Measurements from ENCODE around the gene CDKN2D.
"Not testable (repeated sequence)": the region's sequence is repeated elsewhere in the genome, so short reads cannot be mapped to it uniquely, and the experiment has no call there.

The CDKN2D gene

DNA sequence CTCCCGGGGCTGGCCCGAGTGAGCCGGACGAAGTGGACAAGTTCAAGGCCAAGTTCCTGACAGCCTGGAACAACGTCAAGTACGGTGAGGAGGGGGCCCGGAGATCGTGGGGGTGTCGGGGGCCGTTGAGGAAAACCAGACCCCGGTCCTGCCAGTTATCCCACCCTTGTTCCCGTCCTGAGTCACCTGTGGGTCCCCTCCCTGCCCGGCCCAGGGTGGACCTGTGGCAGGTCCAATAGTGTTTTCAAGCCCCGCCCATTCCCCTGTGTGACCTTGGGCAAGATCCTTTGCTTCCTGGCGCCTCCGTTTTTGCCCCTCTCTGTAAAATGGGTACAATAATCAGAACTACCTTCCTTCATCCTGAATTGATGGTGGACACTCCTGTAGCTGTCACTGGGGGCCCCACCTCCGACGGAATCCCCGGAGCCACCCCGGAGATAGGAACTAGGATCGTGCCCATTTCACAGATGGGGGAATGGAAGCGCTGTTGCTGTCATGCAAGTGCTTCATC lies 24.5 kb downstream of the CDKN2D start:
- TF ChIP-seq, protein P1, sequence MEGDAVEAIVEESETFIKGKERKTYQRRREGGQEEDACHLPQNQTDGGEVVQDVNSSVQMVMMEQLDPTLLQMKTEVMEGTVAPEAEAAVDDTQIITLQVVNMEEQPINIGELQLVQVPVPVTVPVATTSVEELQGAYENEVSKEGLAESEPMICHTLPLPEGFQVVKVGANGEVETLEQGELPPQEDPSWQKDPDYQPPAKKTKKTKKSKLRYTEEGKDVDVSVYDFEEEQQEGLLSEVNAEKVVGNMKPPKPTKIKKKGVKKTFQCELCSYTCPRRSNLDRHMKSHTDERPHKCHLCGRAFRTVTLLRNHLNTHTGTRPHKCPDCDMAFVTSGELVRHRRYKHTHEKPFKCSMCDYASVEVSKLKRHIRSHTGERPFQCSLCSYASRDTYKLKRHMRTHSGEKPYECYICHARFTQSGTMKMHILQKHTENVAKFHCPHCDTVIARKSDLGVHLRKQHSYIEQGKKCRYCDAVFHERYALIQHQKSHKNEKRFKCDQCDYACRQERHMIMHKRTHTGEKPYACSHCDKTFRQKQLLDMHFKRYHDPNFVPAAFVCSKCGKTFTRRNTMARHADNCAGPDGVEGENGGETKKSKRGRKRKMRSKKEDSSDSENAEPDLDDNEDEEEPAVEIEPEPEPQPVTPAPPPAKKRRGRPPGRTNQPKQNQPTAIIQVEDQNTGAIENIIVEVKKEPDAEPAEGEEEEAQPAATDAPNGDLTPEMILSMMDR (conservative IDR thresholded peaks at IDR 0.05; ENCODE audit: low read depth, low read length): no peak
- no peak for DNase-seq (ENCODE audit: low read depth)

DNA sequence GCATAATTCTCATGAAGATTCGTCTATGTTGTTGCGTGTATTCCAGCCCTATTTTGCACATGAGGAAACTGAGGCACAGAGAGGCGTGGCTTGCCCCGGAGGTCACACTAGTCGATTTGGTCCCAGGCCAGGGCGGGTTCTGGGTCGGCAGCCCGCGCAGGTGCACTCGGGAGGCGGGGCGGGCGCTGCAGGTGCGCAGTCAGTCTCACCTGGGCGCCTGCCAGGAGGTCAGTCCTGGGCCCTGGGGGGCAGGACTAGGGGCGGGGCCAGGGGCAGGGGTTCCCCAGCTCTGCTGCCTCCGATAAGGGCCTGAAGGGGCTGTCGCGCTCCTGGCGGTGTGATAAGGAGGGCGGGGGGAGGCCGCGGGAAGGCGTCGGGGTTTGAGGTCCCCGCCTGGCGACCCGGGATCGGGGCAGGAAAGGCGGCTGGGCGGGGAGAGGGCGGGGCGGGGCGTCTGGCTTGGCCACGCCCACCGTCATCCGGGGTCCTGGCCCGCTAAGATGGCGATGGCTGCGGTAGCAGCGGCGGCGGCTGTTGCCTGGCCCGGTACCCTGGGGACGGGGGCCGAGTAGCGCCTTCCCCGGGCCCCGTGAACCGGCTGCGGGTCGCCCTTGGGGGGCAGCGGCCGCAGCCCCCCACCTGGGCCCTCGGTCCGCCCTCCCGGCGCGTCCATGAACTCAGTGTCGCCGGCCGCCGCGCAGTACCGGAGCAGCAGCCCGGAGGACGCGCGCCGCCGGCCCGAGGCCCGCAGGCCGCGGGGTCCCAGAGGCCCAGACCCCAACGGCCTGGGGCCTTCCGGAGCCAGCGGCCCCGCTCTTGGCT lies 25.1 kb downstream of the CDKN2D start, which contains the start of gene ATG4D:
Gene ATG4D, plus strand, starts transcription at position 485 of the 822 bp plus-strand sequence. Its CDS starts 187 bp downstream, at position 672.
- peak; percentile 66 for DNase-seq (ENCODE audit: low read depth)
- TF ChIP-seq, protein P1 (conservative IDR thresholded peaks at IDR 0.05; ENCODE audit: low read depth, low read length): no peak

More for the DNA sequence above, 24.5 kb downstream of the CDKN2D start:
- peak overlapping the region; percentile 74 for H3K4me3 ChIP-seq (ENCODE audit: low read depth, low read length)

DNA sequence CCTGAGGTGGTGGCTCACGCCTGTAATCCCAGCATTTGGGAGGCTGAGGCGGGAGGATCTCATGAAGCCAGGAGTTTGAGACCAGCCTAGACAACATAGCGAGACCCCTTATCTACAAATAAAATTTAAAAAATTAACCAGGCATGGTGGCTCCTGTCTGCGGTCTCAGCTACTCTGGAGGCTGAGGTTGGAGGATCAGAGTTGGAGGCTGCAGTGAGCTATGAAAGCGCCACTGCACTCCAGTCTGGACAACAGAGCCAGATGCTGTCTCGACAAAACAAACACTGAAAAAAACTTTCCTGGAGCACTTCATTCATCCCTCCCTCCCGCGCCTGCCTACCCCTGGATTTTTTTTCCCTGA lies 25.7 kb downstream of the CDKN2D start:
- TF ChIP-seq, protein P1 (conservative IDR thresholded peaks at IDR 0.05; ENCODE audit: low read depth, low read length): no peak
- no peak for DNase-seq (ENCODE audit: low read depth)
- H3K4me3 ChIP-seq (ENCODE audit: low read depth, low read length): no peak overlapping the region

More for the DNA sequence above, 25.1 kb downstream of the CDKN2D start, which contains the start of gene ATG4D:
- peak within 1 kb of the TSS; percentile 74 for H3K4me3 ChIP-seq (ENCODE audit: low read depth, low read length)

DNA sequence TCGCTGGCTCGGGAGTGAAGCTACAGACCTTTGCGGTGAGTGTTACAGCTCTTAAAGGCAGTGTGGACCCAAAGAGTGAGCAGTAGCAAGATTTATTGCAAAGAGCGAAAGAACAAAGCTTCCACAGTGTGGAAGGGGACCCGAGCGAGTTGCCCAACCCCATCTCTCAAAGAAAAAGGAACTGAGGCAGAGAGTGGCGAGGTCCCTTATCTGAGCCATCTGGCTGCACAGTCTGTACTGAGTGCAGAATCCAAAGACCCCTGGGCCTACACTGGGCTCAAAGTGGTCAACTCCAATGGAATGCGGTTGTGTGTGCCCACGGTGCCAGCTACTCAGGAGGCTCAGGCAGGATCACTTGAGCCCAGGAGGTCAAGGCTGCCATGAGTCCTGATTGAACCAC lies 29.8 kb downstream of the CDKN2D start:
- not testable (repeated sequence) for DNase-seq (ENCODE audit: low read depth)

DNA sequence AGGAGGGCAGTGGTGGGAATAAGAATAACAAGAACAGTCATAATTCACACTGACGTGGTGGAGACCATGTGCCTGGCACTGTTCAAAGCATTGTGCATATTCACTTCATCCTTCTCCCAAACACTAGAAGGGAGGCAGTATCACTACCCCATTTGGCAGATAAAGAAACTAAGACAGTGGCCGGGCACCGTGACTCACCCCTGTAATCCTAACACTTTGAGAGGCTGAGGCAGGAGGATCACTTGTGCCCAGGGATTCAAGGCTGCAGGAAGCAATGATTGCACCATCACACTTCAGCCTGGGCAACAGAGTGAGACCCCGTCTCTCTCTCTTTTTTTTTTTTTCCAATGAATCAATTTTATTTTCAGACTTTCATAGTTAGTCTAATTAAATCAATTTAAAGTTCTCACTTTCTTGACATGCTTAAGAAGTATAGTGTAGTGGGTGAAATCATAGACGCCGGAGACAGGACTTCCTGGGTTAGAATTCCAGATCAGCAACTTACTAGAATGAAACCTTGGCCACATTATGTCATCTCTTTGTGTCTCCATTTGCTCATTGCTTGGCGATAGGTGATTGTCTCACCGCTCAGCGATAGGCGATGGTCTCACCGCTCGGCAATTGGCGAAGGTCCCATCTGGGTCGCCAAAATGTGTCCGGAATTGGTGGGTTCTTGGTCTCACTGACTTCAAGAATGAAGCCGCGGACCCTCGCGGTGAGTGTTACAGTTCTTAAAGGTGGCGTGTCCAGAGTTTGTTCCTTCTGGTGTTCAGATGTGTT lies 30.4 kb downstream of the CDKN2D start:
- DNase-seq (ENCODE audit: low read depth): no peak
- no peak overlapping the region for H3K4me3 ChIP-seq (ENCODE audit: low read depth, low read length)
- TF ChIP-seq, protein P1 (conservative IDR thresholded peaks at IDR 0.05; ENCODE audit: low read depth, low read length): no peak

More for the DNA sequence above, 29.8 kb downstream of the CDKN2D start:
- not testable (repeated sequence) for H3K4me3 ChIP-seq (ENCODE audit: low read depth, low read length)

DNA sequence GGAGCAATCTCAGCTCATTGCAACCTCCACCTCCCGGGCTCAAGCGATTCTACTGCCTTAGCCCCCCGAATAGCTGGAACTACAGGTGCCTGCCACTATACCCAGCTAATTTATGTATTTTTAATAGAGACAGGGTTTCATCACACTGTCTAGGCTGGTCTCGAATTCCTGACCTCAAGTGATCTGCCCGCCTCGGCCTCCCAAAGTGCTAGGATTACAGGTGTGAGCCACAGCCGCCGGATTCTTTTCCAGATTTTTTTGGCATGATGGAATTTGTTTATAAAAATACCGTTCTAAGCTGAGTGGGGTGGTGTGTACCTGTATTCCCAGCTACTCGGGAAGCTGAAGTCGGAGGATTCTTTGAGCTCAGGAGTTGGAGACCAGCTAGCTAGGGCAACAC lies 31.1 kb downstream of the CDKN2D start:
- TF ChIP-seq, protein P1 (conservative IDR thresholded peaks at IDR 0.05; ENCODE audit: low read depth, low read length): no peak
- H3K4me3 ChIP-seq (ENCODE audit: low read depth, low read length): no peak overlapping the region

DNA sequence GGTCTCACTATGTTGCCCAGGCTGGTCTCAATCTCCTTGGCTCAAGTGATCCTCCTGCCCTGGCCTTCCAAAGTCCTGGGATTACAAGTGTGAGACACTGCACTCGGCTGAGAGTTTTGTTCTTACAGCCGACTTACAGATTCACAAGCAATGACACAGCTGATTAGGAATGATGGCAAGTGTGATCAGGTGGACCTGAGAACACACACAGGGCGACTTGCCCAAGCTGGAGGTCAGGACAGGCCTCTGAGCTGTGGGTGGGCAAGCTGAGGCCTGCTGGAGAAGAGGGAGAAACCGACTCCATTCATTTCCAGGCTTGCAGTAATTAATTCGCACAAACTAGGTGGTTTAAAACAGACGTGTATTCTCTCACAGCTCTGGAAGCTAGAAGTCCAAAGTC lies 33.2 kb downstream of the CDKN2D start:
- TF ChIP-seq, protein P1 (conservative IDR thresholded peaks at IDR 0.05; ENCODE audit: low read depth, low read length): no peak
- DNase-seq (ENCODE audit: low read depth): no peak
- no peak overlapping the region for H3K4me3 ChIP-seq (ENCODE audit: low read depth, low read length)

More for the DNA sequence above, 31.1 kb downstream of the CDKN2D start:
- no peak for DNase-seq (ENCODE audit: low read depth)

Data from choroid plexus epithelial cell (primary cell).